HEK293 (cell line): ENCODE results near the gene DUSP16.

Experiments
- EGR2 ChIP-seq: fragments of 450-650 bp; formaldehyde crosslinking; IDR thresholded peaks from 2 replicates; pipeline ENCODE4 v1.5.1; 2016; ENCODE audit warnings: low read depth, missing biosample characterization, missing genetic modification characterization
- GLIS1 ChIP-seq: fragments of 450-650 bp; formaldehyde crosslinking; IDR thresholded peaks from 2 replicates; pipeline ENCODE4 v1.5.1; 2016; ENCODE audit warnings: missing biosample characterization, missing genetic modification characterization
- IKZF3 ChIP-seq: fragments of 450-650 bp; IDR thresholded peaks from 2 replicates; pipeline ENCODE4 v1.5.0; 2018; ENCODE audit warnings: missing biosample characterization, mild to moderate bottlenecking, missing genetic modification characterization, moderate library complexity
- PATZ1 ChIP-seq: fragments of 450-650 bp; formaldehyde crosslinking; IDR thresholded peaks from 2 replicates; pipeline ENCODE4 v1.5.1; 2016; ENCODE audit warnings: missing biosample characterization, missing genetic modification characterization
- PRDM1 ChIP-seq: fragments of 450-650 bp; formaldehyde crosslinking; IDR thresholded peaks from 2 replicates; pipeline ENCODE4; 2016; ENCODE audit warnings: missing biosample characterization, missing genetic modification characterization
- PRDM10 ChIP-seq: fragments of 450-650 bp; formaldehyde crosslinking; IDR thresholded peaks from 2 replicates; pipeline ENCODE4 v1.5.1; 2016; ENCODE audit warnings: missing biosample characterization, missing genetic modification characterization
- PRDM2 ChIP-seq: fragments of 450-650 bp; formaldehyde crosslinking; IDR thresholded peaks from 2 replicates; pipeline ENCODE4 v1.5.1; 2016; ENCODE audit warnings: missing biosample characterization, missing genetic modification characterization, borderline replicate concordance
- SALL2 ChIP-seq: fragments of 450-650 bp; formaldehyde crosslinking; IDR thresholded peaks from 2 replicates; pipeline ENCODE4 v1.5.0; 2017; ENCODE audit warnings: missing biosample characterization, mild to moderate bottlenecking, missing genetic modification characterization, borderline replicate concordance
- TCF7L2 ChIP-seq: IDR thresholded peaks from 2 replicates; pipeline ENCODE4 v1.6.1; 2011; ENCODE audit warnings: low read depth, mild to moderate bottlenecking, inconsistent platforms, low read length, moderate library complexity, borderline replicate concordance
- YY1 ChIP-seq: fragments of 450-650 bp; formaldehyde crosslinking; IDR thresholded peaks from 2 replicates; pipeline ENCODE4 v1.5.1; 2018; ENCODE audit warnings: missing biosample characterization, missing genetic modification characterization
- ZNF114 ChIP-seq: fragments of 450-650 bp; formaldehyde crosslinking; IDR thresholded peaks from 2 replicates; pipeline ENCODE4 v1.5.0; 2017; ENCODE audit warnings: missing biosample characterization, missing genetic modification characterization
- ZNF19 ChIP-seq: fragments of 450-650 bp; formaldehyde crosslinking; IDR thresholded peaks from 2 replicates; pipeline ENCODE4; 2016; ENCODE audit warnings: missing biosample characterization, missing genetic modification characterization, low read depth
- ZNF211 ChIP-seq: fragments of 450-650 bp; formaldehyde crosslinking; IDR thresholded peaks from 2 replicates; pipeline ENCODE4 v1.5.1; 2016; ENCODE audit warnings: low read depth, missing biosample characterization, missing genetic modification characterization
- ZNF24 ChIP-seq: fragments of 450-650 bp; formaldehyde crosslinking; IDR thresholded peaks from 2 replicates; pipeline ENCODE4 v1.5.1; 2016; ENCODE audit warnings: missing biosample characterization, missing genetic modification characterization
- ZNF280C ChIP-seq: fragments of 450-650 bp; formaldehyde crosslinking; IDR thresholded peaks from 2 replicates; pipeline ENCODE4 v1.5.1; 2016; ENCODE audit warnings: missing biosample characterization, missing genetic modification characterization
- ZNF350 ChIP-seq: fragments of 450-650 bp; formaldehyde crosslinking; IDR thresholded peaks from 2 replicates; pipeline ENCODE4 v1.5.0; 2017; ENCODE audit warnings: missing biosample characterization, mild to moderate bottlenecking, missing genetic modification characterization
- ZNF391 ChIP-seq: fragments of 450-650 bp; formaldehyde crosslinking; IDR thresholded peaks from 2 replicates; pipeline ENCODE4 v1.5.1; 2016; ENCODE audit warnings: low read depth, missing biosample characterization, missing genetic modification characterization, borderline replicate concordance
- ZNF513 ChIP-seq: fragments of 450-650 bp; IDR thresholded peaks from 2 replicates; pipeline ENCODE4 v1.5.1; 2018; ENCODE audit warnings: missing biosample characterization, missing genetic modification characterization
- ZNF544 ChIP-seq: fragments of 450-650 bp; formaldehyde crosslinking; IDR thresholded peaks from 2 replicates; pipeline ENCODE4 v1.5.0; 2017; ENCODE audit warnings: missing biosample characterization, missing genetic modification characterization
- ZNF600 ChIP-seq: fragments of 450-650 bp; formaldehyde crosslinking; IDR thresholded peaks from 2 replicates; pipeline ENCODE4 v1.5.1; 2016; ENCODE audit warnings: missing biosample characterization, missing genetic modification characterization
- ZNF660 ChIP-seq: fragments of 450-650 bp; IDR thresholded peaks from 2 replicates; pipeline ENCODE4 v1.5.1; 2018; ENCODE audit warnings: missing biosample characterization, mild to moderate bottlenecking, missing genetic modification characterization
- ZNF707 ChIP-seq: fragments of 450-650 bp; formaldehyde crosslinking; IDR thresholded peaks from 2 replicates; pipeline ENCODE4 v1.5.1; 2016; ENCODE audit warnings: missing biosample characterization, missing genetic modification characterization
- ZSCAN18 ChIP-seq: fragments of 450-650 bp; formaldehyde crosslinking; IDR thresholded peaks from 2 replicates; pipeline ENCODE4 v1.5.1; 2016; ENCODE audit warnings: missing biosample characterization, missing genetic modification characterization

Gene DUSP16

GRCh38 chr12:12562585-12563261, at the start of gene DUSP16 (continued):
- no peak for TF ChIP-seq PRDM10 (tag by site-specific recombination)
- peak; percentile 80 for TF ChIP-seq ZNF513 (tag by site-specific recombination)
- no peak for TF ChIP-seq SALL2 (tag by site-specific recombination)
- TF ChIP-seq PRDM1 (tag by site-specific recombination) = no peak
- TF ChIP-seq PRDM2 (tag by site-specific recombination) = no peak
- no peak for TF ChIP-seq ZNF544
- no peak for TF ChIP-seq ZNF707
- TF ChIP-seq ZNF280C (tag by site-specific recombination) = no peak
- no peak for TF ChIP-seq YY1 (tag by site-specific recombination)
- TF ChIP-seq ZNF114 (tag by site-specific recombination) = no peak
- peak; percentile 50 for TF ChIP-seq ZNF600
- no peak for TF ChIP-seq ZNF211 (tag by site-specific recombination)
- peak; percentile 80 for TF ChIP-seq PATZ1
- peak; percentile 82 for TF ChIP-seq IKZF3
- TF ChIP-seq ZNF19 (tag by site-specific recombination) = no peak
- TF ChIP-seq ZNF391 (tag by site-specific recombination) = no peak
- no peak for TF ChIP-seq ZNF350 (tag by site-specific recombination)
- peak; percentile 39; the same call in 1 of the 2 replicates for TF ChIP-seq ZNF660
- no peak for TF ChIP-seq TCF7L2
- no peak for TF ChIP-seq ZNF24 (tag by site-specific recombination)
- TF ChIP-seq ZSCAN18 = no peak
- peak; percentile 72 for TF ChIP-seq GLIS1 (tag by site-specific recombination)
- TF ChIP-seq EGR2 = peak; percentile 77
